Measurements from ENCODE around the gene TUBB2A.

TUBB2A gene

DNA sequence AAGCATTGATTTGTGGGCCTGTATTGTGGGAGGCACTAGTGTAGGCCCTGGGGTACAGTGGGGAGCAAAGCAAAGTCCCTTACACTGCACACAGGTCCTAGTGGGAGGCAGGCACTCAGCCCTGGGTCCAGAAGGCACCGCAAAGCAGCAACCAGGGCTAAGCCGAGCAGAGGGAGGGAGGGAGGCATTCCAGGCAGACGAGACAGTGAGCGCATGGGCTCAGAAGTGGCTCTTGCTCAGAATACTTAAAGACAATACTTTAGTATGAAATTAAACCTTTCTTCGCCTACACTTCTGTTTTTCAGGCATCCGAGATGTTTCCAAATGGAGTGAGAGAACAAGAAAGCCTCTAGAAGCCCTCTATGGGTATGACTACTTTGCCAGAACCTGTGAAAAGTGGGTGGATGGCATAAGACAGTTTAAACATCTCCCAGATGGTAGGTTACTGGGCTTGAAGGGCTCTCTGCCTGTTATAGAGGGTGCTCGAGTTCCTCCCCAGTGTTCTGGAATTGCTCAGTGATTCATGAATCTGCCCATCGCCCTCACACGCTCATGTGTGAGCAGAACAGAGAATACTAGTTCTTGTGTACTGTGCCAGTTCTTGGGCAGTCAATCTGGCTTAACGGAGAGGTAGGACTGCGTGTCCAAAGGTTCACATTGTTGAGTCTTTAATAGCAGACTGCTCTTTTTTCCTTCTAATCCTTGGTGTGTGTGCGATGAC lies 20.1 kb downstream of the TUBB2A start:
- no peak for DNase-seq (ENCODE audit: extremely low spot score)
- TF ChIP-seq, protein P1, sequence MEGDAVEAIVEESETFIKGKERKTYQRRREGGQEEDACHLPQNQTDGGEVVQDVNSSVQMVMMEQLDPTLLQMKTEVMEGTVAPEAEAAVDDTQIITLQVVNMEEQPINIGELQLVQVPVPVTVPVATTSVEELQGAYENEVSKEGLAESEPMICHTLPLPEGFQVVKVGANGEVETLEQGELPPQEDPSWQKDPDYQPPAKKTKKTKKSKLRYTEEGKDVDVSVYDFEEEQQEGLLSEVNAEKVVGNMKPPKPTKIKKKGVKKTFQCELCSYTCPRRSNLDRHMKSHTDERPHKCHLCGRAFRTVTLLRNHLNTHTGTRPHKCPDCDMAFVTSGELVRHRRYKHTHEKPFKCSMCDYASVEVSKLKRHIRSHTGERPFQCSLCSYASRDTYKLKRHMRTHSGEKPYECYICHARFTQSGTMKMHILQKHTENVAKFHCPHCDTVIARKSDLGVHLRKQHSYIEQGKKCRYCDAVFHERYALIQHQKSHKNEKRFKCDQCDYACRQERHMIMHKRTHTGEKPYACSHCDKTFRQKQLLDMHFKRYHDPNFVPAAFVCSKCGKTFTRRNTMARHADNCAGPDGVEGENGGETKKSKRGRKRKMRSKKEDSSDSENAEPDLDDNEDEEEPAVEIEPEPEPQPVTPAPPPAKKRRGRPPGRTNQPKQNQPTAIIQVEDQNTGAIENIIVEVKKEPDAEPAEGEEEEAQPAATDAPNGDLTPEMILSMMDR (IDR thresholded peaks at IDR 0.05; ENCODE audit: control extremely low read depth, extremely low read depth, low read depth, missing control alignments), result no peak
- ChIA-PET CTCF (no interaction called here), POLR2A (no interaction called here)

DNA sequence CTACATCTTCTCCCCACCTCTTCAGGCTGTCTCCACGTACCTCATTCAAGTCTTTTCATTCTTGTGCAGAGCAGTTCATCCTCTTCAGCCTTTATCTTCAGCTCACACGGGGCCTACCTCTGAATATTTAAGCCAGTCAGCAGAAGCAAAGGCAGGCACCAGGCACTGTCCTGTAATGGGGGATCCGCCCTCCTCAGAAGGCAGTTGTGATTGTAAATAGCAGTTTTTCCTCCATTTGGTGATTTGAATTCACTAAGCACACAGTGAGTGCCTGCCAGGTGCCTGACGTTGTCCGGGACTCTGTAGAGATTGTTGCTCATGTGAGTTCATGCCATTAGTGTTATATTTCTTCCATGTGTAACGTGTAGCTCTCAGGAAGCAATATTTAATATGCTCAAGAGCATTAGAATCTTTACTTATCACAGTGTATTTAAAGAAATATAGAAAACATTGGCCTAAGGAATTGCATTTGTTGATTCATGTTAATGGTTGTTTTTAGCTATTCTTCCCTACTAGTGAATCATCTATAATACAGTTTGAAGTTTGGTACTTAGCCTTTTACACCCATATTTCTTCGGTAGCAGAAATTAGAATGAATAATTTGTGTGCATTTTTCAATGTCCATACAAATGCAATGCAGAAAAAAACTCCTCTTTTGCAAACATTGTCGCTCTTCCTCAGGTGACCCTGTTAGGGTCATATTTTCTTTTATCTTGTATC lies 20.9 kb downstream of the TUBB2A start:
- CTCF ChIA-PET, result interaction anchor here (1.0 to 1.3 kb wide), 2 partner anchors 9 to 10 kb away, joined by 3 to 4 read pairs; no protein-coding TSS in a partner anchor
- POLR2A ChIA-PET, result no interaction called here
- DNase-seq (ENCODE audit: extremely low spot score), result no peak
- TF ChIP-seq, protein P1 (IDR thresholded peaks at IDR 0.05; ENCODE audit: control extremely low read depth, extremely low read depth, low read depth, missing control alignments), result no peak

DNA sequence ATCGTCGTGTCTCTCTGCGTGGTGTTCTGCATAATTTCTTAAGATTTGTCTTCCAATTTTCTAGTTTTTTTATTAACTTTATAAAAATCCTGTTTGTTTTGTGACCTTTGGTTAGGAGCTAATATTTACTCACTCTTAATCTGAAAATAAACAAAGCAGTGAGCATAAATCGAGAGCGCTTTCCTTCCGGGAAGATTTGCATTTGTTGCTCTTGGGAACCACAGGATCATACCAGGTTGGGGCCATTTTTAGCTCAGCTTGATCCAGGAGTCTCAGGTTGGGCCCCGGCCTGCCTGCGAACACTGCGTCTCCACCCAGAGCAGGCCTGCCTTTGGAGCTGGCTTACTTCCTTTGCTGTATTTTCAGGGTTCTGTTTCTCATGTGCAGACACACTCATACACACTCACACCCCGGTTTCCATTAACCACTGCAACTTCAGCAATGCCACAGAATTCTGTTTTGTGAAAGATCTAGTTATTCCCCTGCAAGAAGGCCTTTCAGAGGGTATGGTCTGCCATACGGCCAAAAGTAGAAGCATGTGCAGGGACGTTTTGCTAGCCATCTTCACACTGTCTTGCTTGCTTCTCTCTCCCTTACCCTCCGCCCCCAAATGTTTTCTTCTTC lies 21.6 kb downstream of the TUBB2A start:
- DNase-seq (ENCODE audit: extremely low spot score), result no peak
- TF ChIP-seq, protein P1 (IDR thresholded peaks at IDR 0.05; ENCODE audit: control extremely low read depth, extremely low read depth, low read depth, missing control alignments), result no peak
- ChIA-PET CTCF (interaction anchor here (1.0 to 1.3 kb wide), 2 partner anchors 9 to 10 kb away, joined by 3 to 4 read pairs; no protein-coding TSS in a partner anchor), POLR2A (no interaction called here)

DNA sequence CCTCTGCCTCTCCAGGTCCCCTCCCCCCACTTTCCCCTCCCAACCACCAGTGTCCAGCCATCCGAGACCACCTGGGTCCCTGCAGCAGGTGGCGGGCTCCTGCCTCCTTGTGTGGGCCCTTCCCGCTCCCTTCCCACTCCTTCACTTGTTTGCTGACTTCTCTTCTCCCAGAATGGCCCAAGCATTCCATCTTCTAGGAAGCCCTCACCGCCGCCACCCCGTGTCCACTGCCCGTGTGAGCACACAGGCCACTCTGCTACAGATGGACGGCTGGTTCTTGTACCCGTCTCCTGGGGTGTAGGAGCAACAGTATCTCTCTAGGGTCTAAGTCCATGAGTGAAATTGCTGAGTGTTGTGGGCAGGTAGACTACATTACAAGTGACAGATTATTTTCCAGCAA lies 23.8 kb downstream of the TUBB2A start:
- CTCF ChIA-PET, result no interaction called here
- POLR2A ChIA-PET, result no interaction called here
- DNase-seq (ENCODE audit: extremely low spot score), result no peak
- TF ChIP-seq, protein P1 (IDR thresholded peaks at IDR 0.05; ENCODE audit: control extremely low read depth, extremely low read depth, low read depth, missing control alignments), result no peak

DNA sequence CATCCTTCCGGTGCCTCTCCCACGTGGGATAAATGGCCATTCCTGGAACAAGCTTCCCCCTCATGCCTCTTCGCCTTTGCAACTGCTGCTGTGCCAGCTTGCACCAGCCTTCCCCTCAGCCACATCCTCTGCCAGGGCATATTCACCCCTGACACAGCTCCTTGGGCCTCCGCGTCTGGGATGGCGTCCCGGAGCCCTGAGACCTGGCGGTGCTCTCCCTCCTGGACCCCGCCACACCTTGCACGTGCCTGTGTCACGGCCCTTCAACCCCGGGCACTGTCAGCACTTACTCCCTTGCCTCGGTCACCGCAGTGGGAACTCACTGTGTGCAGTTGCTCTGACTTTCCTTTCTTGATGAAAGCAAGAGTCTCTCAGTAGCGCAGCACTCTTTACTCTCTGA lies 25.6 kb downstream of the TUBB2A start:
- ChIA-PET POLR2A (no interaction called here), CTCF (interaction anchor here (1.0 to 1.2 kb wide), 2 partner anchors 25 to 66 kb away, joined by 3 to 4 read pairs; partner anchors contain the start of gene TUBB2A)
- DNase-seq (ENCODE audit: extremely low spot score), result no peak
- TF ChIP-seq, protein P1 (IDR thresholded peaks at IDR 0.05; ENCODE audit: control extremely low read depth, extremely low read depth, low read depth, missing control alignments), result no peak

DNA sequence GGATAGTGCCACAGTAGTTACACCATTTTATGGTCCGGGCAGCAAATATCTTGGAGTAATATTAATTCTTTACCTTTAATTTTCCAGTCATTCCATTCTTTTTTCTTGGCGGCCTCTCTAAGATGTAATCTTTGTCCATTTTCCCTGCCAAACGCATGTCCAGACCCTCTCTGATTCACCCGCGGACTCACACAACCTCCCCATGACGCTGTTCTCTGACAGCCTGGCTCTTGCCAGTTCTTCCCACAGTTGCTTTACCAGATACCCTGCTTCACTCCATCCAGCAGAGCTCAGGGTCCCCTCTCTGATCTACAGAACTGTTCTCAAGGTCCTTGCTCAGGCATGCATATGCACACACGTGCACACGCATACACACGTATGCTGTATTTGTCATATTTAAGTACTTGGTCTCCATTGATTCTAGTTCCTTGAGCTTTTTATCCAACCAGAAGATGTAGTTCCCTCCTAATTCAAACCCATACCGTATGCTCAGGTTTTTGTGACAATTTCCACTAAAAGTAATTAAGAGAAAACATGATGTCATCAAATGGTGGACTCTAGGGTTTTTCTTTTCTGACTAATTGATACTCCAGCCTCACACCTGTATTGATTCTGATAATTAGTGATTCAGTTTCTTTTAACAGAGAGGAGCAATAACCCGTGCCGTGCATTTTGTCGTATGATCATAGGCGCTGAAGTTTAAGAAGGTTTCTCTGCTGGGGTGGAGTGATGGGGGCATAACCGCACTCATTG lies 28.8 kb downstream of the TUBB2A start:
- CTCF ChIA-PET, result interaction anchor here (1.1 to 1.8 kb wide), 3 partner anchors 10 to 123 kb away, joined by 3 read pairs; partner anchors contain the start of genes BPHL and TUBB2A
- TF ChIP-seq, protein P1 (IDR thresholded peaks at IDR 0.05; ENCODE audit: control extremely low read depth, extremely low read depth, low read depth, missing control alignments), result no peak
- POLR2A ChIA-PET, result no interaction called here
- no peak for DNase-seq (ENCODE audit: extremely low spot score)
